Caki2 (cell line): ENCODE results near the gene OR4K13. TPM values are rescaled to one million over a fixed set of nuclear protein-coding genes. Genes with fewer than 3 reads are reported as not detected.

ENCODE experiments used
- DNase-seq: peaks from one replicate; pipeline ENCODE4 v3.0.0-alpha.2; 2015; ENCODE audit warnings: low read depth
- in situ Hi-C: cut with HindIII; loops from 2 replicates; pipeline ENCODE4 v1.10.0; 2016; ENCODE audit warnings: low sequenced_read_pairs, low pct_unique_long_range_greater_than_20kb, mixed read lengths
- total RNA-seq: library from RNA; depleted of rRNA; stranded (reverse); fragments of >200 nt; shearing (Covaris generic); gene quantifications from 2 replicates; pipeline ENCODE4 v1.2.3, GENCODE V29; 2014; ENCODE audit warnings: low replicate concordance; rRNA removed

OR4K13 gene
- not detected in 2 replicates for total RNA-seq

GRCh38 chr14:20035938-20036337 lies at the start of gene OR4K13:
Gene OR4K13, minus strand, starts transcription at chr14:20036038. Its CDS starts 1,280 bp downstream, at chr14:20034758.
- in situ Hi-C loops = no loop called here
- no peak for DNase-seq

- no peak for DNase-seq
- in situ Hi-C loops = no loop called here
These were observed 23.9 kb upstream of the OR4K13 start, which contains the start of gene OR4L1 for GRCh38 chr14:20059745-20060144. Gene OR4L1, plus strand, starts transcription at chr14:20060045. Its CDS starts 0 bp downstream, at chr14:20060045.

- in situ Hi-C loops = no loop called here
- DNase-seq = no peak
These were observed 12.4 kb upstream of the OR4K13 start for GRCh38 chr14:20048202-20048601.

- in situ Hi-C loops = no loop called here
- no peak for DNase-seq
These were observed 8.4 kb upstream of the OR4K13 start for GRCh38 chr14:20044243-20044642.

GRCh38 chr14:20035449-20035848 lies 389 bp downstream of the OR4K13 start:
- in situ Hi-C loops = no loop called here
- no peak for DNase-seq

GRCh38 chr14:20031058-20031457 lies 4.8 kb downstream of the OR4K13 start:
- DNase-seq = no peak
- in situ Hi-C loops = no loop called here

- in situ Hi-C loops = no loop called here
These were observed 16.5 kb downstream of the OR4K13 start, which contains the start of gene OR4K14 for GRCh38 chr14:20019257-20019865. Gene OR4K14, minus strand, starts transcription at chr14:20019307. Its CDS starts 4,114 bp downstream, at chr14:20015193.

GRCh38 chr14:20008156-20008555 lies 27.7 kb downstream of the OR4K13 start:
- in situ Hi-C loops = no loop called here
- DNase-seq = no peak

More at GRCh38 chr14:20019257-20019865, 16.5 kb downstream of the OR4K13 start, which contains the start of gene OR4K14:
- DNase-seq = no peak

- in situ Hi-C loops = no loop called here
These were observed 33.5 kb downstream of the OR4K13 start for GRCh38 chr14:20002319-20002718.

GRCh38 chr14:20001863-20002262 lies 34.0 kb downstream of the OR4K13 start, which contains the start of gene OR4Q2:
Gene OR4Q2, plus strand, starts transcription at chr14:20002163.
- in situ Hi-C loops = no loop called here
- no peak for DNase-seq

More at GRCh38 chr14:20002319-20002718, 33.5 kb downstream of the OR4K13 start:
- no peak for DNase-seq

- in situ Hi-C loops = no loop called here
- DNase-seq = no peak
These were observed 42.4 kb downstream of the OR4K13 start for GRCh38 chr14:19993438-19993837.

Other genes starting within 250 kb of the OR4K13 start
- gene OR4N2, start 232.3 kb downstream of the OR4K13 start, total RNA-seq = not detected in 2 replicates
- gene OR4K2, start 160.9 kb downstream of the OR4K13 start, total RNA-seq = not detected in 2 replicates
- gene OR4K5, start 115.4 kb downstream of the OR4K13 start, total RNA-seq = not detected in 2 replicates
- not detected in 2 replicates for gene OR4K1, start 105.1 kb downstream of the OR4K13 start, total RNA-seq
- not detected in 2 replicates for gene OR4K15, start 60.4 kb downstream of the OR4K13 start, total RNA-seq
- gene OR4Q2, start 33.9 kb downstream of the OR4K13 start, total RNA-seq = not detected in 2 replicates
- gene OR4K14, start 16.7 kb downstream of the OR4K13 start, total RNA-seq = not detected in 2 replicates
- gene OR4L1, start 24.0 kb upstream of the OR4K13 start, total RNA-seq = not detected in 2 replicates
- not detected in 2 replicates for gene OR4K17, start 74.7 kb upstream of the OR4K13 start, total RNA-seq
- gene OR4N5, start 102.8 kb upstream of the OR4K13 start, total RNA-seq = not detected in 2 replicates
- not detected in 2 replicates for gene OR11G2, start 154.9 kb upstream of the OR4K13 start, total RNA-seq
- gene OR11H6, start 187.7 kb upstream of the OR4K13 start, total RNA-seq = not detected in 2 replicates
- gene OR11H7, start 192.9 kb upstream of the OR4K13 start, total RNA-seq = not detected in 2 replicates
- gene OR11H4, start 203.2 kb upstream of the OR4K13 start, total RNA-seq = not detected in 2 replicates